Liver (tissue), 9 donors: ENCODE results near the gene NDNF. TPM values are rescaled to one million over a fixed set of nuclear protein-coding genes. Genes with fewer than 3 reads are reported as not detected.

ENCODE experiments used
- DNase-seq: peaks from one replicate; pipeline ENCODE4 v3.0.0-alpha.2; 2017; ENCODE audit warnings: low spot score
- H3K27ac ChIP-seq, 2 donors: one replicate each; pipeline ENCODE4 v1.7.0; 2013; ENCODE audit warnings: inconsistent platforms in 2 of 2, low read length in 2 of 2, control low read depth in 1 of 2, low read depth in 1 of 2, mild to moderate bottlenecking in 1 of 2
- H3K27me3 ChIP-seq, 4 donors: one replicate each; pipeline versions ENCODE4 v1.6.1 to v1.7.0; 2013; ENCODE audit warnings: low read length in 3 of 4, inconsistent platforms in 1 of 4, mild to moderate bottlenecking in 1 of 4, moderate library complexity in 1 of 4; ENCODE audit not compliant: control insufficient read depth in 4 of 4, insufficient read depth in 4 of 4
- H3K36me3 ChIP-seq, 4 donors: one replicate each; pipeline versions ENCODE4 v1.6.1 to v1.7.0; 2013; ENCODE audit warnings: low read length in 3 of 4, mild to moderate bottlenecking in 3 of 4, low read depth in 1 of 4, moderate library complexity in 1 of 4; ENCODE audit not compliant: control insufficient read depth in 4 of 4, insufficient read depth in 3 of 4
- H3K4me1 ChIP-seq, 4 donors: one replicate each; pipeline versions ENCODE4 v1.6.1 to v1.7.0; 2013; ENCODE audit warnings: low read length in 3 of 4, mild to moderate bottlenecking in 3 of 4, moderate library complexity in 1 of 4; ENCODE audit not compliant: control insufficient read depth in 4 of 4, insufficient read depth in 4 of 4
- H3K4me3 ChIP-seq, 3 donors: one replicate each; pipeline versions ENCODE4 v1.6.1 to v1.7.0; 2013; ENCODE audit warnings: low read length in 3 of 3, control low read depth in 1 of 3, low read depth in 1 of 3, mild to moderate bottlenecking in 1 of 3
- H3K9ac ChIP-seq, 2 donors: one replicate each; pipeline ENCODE4 v1.7.0; 2013; ENCODE audit warnings: low read length in 2 of 2, mild to moderate bottlenecking in 2 of 2, moderate library complexity in 2 of 2, control low read depth in 1 of 2, low read depth in 1 of 2
- H3K9me3 ChIP-seq, 4 donors: one replicate each; pipeline versions ENCODE4 v1.6.1 to v1.7.0; 2013; ENCODE audit warnings: low read length in 3 of 4; ENCODE audit not compliant: control insufficient read depth in 4 of 4
- ATF3 ChIP-seq: IDR thresholded peaks from 2 replicates; pipeline ENCODE4 v1.6.1; 2016; ENCODE audit warnings: antibody characterized with exemption
- CTCF ChIP-seq: fragments of 150-350 bp; IDR thresholded peaks from 2 replicates; pipeline ENCODE4 v1.5.1; 2017; ENCODE audit warnings: improper control_type of control experiment, low read depth, low read length; ENCODE audit not compliant: missing input control
- GABPA ChIP-seq, 2 donors: IDR thresholded peaks in 1 of 2; conservative IDR thresholded peaks in 1 of 2; 2 replicates each; pipeline ENCODE4 v1.6.1; 2016; ENCODE audit warnings: antibody characterized with exemption in 2 of 2, mild to moderate bottlenecking in 1 of 2, moderate library complexity in 1 of 2
- HNF4A ChIP-seq, 2 donors: conservative IDR thresholded peaks; 2 replicates each; pipeline ENCODE4 v1.6.1; 2016; ENCODE audit warnings: antibody characterized with exemption in 2 of 2, mild to moderate bottlenecking in 2 of 2
- HNF4G ChIP-seq: IDR thresholded peaks from 2 replicates; pipeline ENCODE4 v1.6.1; 2016; ENCODE audit warnings: antibody characterized with exemption
- JUND ChIP-seq, 2 donors: IDR thresholded peaks; 2 replicates each; pipeline ENCODE4 v1.6.1; 2016; ENCODE audit warnings: antibody characterized with exemption in 2 of 2
- MAX ChIP-seq: IDR thresholded peaks from 2 replicates; pipeline ENCODE4 v1.6.1; 2016; ENCODE audit warnings: antibody characterized with exemption
- NR2F2 ChIP-seq: IDR thresholded peaks from 2 replicates; pipeline ENCODE4 v1.6.1; 2016; ENCODE audit warnings: antibody characterized with exemption
- REST ChIP-seq: IDR thresholded peaks from 2 replicates; pipeline ENCODE4 v1.6.1; 2016; ENCODE audit warnings: antibody characterized with exemption, mild to moderate bottlenecking
- RXRA ChIP-seq, 2 donors: IDR thresholded peaks; 2 replicates each; pipeline ENCODE4 v1.6.1; 2017 to 2018; ENCODE audit warnings: antibody characterized with exemption in 2 of 2, mild to moderate bottlenecking in 1 of 2
- TAF1 ChIP-seq: conservative IDR thresholded peaks from 2 replicates; pipeline ENCODE4 v1.6.1; 2016; ENCODE audit warnings: antibody characterized with exemption, mild to moderate bottlenecking
- ZBTB33 ChIP-seq: IDR thresholded peaks from 2 replicates; pipeline ENCODE4 v1.6.1; 2016; ENCODE audit warnings: antibody characterized with exemption
- WGBS: extraction: QIAGEN DNeasy Blood & Tissue Kit; methylation state at CpG from one replicate; pipeline ENCODE4 v1.1.7; 2013; 5-methylcytosine and 5-hydroxymethylcytosine counted together
- polyA plus RNA-seq, 2 donors: library from polyadenylated mRNA; stranded (reverse) in 1 of 2; unstranded in 1 of 2; fragments of 200-250 nt in 1 of 2; fragments of >200 nt in 1 of 2; fragmentation: Nextera tagmentation in 1 of 2; extraction: Ambion mirVana in 1 of 2; gene quantifications; one replicate each; pipeline versions ENCODE4 v1.2.1 to v1.2.3, GENCODE V29; 2013 to 2015
- total RNA-seq, 2 donors: library from RNA; depleted of rRNA; stranded (reverse); fragments of >200 nt; gene quantifications; one replicate each; pipeline ENCODE4 v1.2.3, GENCODE V29; 2014
- donor health status: healthy.
- donor health status: healthy.
- donor health status: healthy.
- donor health status: healthy.
- donor health status: healthy.

NDNF gene
- total and polyA plus RNA-seq, 4 donors: 0.05 to 0.37 (median 0.13) TPM

GRCh38 chr4:121007660-121008059 is 64.7 kb downstream of the NDNF start (continued):
- TF ChIP-seq ATF3 (no peak), MAX (no peak)

GRCh38 chr4:121003863-121004262 is 68.5 kb downstream of the NDNF start:
- H3K36me3 ChIP-seq: no peaks in the 10 kb centered on the region
- TF ChIP-seq NR2F2 (no peak), HNF4A (conservative IDR thresholded peaks at IDR 0.05) (no peak), HNF4G (no peak), CTCF (no peak), JUND (IDR thresholded peaks at IDR 0.05) (no peak), ZBTB33 (no peak)
- H3K4me3 ChIP-seq: no peak overlapping the region
- H3K27ac ChIP-seq: no peak overlapping the region
- H3K4me1 ChIP-seq: no peaks in the 10 kb centered on the region
- DNase-seq: no peak
- WGBS: 90% methylated on average over 4 of the region's 4 CpGs
- H3K9ac ChIP-seq: no peak overlapping the region
- H3K27me3 ChIP-seq: no peaks in the 10 kb centered on the region
- peaks cover 0 to 5% (median 0%) of the 10 kb centered on the region in 4 donors for H3K9me3 ChIP-seq

GRCh38 chr4:120995266-120996010 is 76.9 kb downstream of the NDNF start:
- 84% methylated on average over 1 of the region's 1 CpG for WGBS
- H3K4me3 ChIP-seq: no peak overlapping the region
- no peaks in the 10 kb centered on the region for H3K27me3 ChIP-seq
- no peak overlapping the region for H3K9ac ChIP-seq
- H3K4me1 ChIP-seq: no peaks in the 10 kb centered on the region
- H3K27ac ChIP-seq: no peak overlapping the region
- H3K36me3 ChIP-seq: no peaks in the 10 kb centered on the region
- TF ChIP-seq TAF1 (no peak), HNF4A (conservative IDR thresholded peaks at IDR 0.05) (no peak), REST (no peak), MAX (no peak), RXRA (IDR thresholded peaks at IDR 0.05) (no peak), GABPA (IDR thresholded peaks at IDR 0.05 in 1 of 2, conservative IDR thresholded peaks at IDR 0.05 in 1 of 2) (no peak), NR2F2 (no peak), HNF4G (no peak)
- H3K9me3 ChIP-seq: no peaks in the 10 kb centered on the region
- no peak for DNase-seq
